T-helper 17 cell (primary cell): ENCODE results near the gene KIR2DL1. TPM values are rescaled to one million over a fixed set of nuclear protein-coding genes. Genes with fewer than 3 reads are reported as not detected.
"Not testable (repeated sequence)": the region's sequence is repeated elsewhere in the genome, so short reads cannot be mapped to it uniquely, and the experiment has no call there.

ENCODE experiments used
- ATAC-seq: fragments of 150-1000 bp; cut with Tn5 transposase; 2 replicates; pipeline ENCODE4 v1.10.0; 2021; ENCODE audit warnings: mild to moderate bottlenecking, moderate library complexity
- DNase-seq, 3 donors: peaks; one replicate each; pipeline versions ENCODE4 v3.0.0 to v3.0.0-alpha.2; 2020 to 2021
- H3K9me3 ChIP-seq: one replicate; pipeline ENCODE4 v1.7.0; 2013; ENCODE audit warnings: low read length, mild to moderate bottlenecking; ENCODE audit not compliant: control insufficient read depth, poor library complexity, severe bottlenecking
- H3K27ac Mint-ChIP-seq: one replicate; pipeline ENCODE4 v1.8.0; 2022; ENCODE audit warnings: mild to moderate bottlenecking, moderate library complexity, mixed read lengths
- H3K27me3 Mint-ChIP-seq: one replicate; pipeline ENCODE4 v1.8.0; 2022; ENCODE audit warnings: mixed read lengths
- H3K36me3 Mint-ChIP-seq: one replicate; pipeline ENCODE4 v1.8.0; 2022; ENCODE audit warnings: low read depth, mixed read lengths
- H3K4me1 Mint-ChIP-seq: one replicate; pipeline ENCODE4 v1.8.0; 2022; ENCODE audit warnings: mild to moderate bottlenecking, mixed read lengths
- H3K4me3 Mint-ChIP-seq: one replicate; pipeline ENCODE4 v1.8.0; 2022; ENCODE audit warnings: mild to moderate bottlenecking, moderate library complexity, mixed read lengths
- total RNA-seq, 4 donors: library from RNA in 2 of 4; stranded (reverse) in 2 of 4; gene quantifications; one replicate each; pipeline ENCODE4 v1.2.3 and lab custom pipeline; 2022 to 2026

Gene KIR2DL1
- total RNA-seq, 2 donors from 2014 or later, result not detected

DNA sequence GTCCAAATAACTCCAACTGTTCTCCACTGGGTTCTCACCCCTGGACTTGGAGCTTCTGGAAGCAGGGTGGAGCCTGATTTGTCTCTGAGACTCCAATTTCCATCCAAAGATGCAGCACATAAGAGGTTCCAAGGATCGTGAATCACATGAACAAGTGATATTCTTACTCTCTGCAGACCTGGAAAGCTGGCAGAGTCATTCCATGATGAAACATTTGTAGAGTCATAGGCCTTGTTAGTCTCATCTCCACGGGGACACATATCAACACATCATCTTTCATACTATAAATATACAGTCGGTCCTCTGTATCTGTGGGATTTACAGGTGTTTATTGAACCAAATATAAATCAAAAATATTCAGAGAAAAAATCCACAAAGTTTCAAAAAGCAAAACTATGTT is 45.0 kb downstream of the KIR2DL1 start:
- H3K9me3 ChIP-seq, H3K27ac Mint-ChIP-seq, ATAC-seq, H3K36me3 Mint-ChIP-seq, H3K4me1 Mint-ChIP-seq, DNase-seq, H3K4me3 Mint-ChIP-seq: not testable (repeated sequence)
- peaks cover 28% of the 10 kb centered on the region for H3K27me3 Mint-ChIP-seq

- not testable (repeated sequence) for H3K4me1 Mint-ChIP-seq, H3K4me3 Mint-ChIP-seq, H3K9me3 ChIP-seq, H3K36me3 Mint-ChIP-seq, H3K27ac Mint-ChIP-seq, DNase-seq, ATAC-seq
- H3K27me3 Mint-ChIP-seq, result peaks cover 20% of the 10 kb centered on the region
These were observed 46.7 kb downstream of the KIR2DL1 start, which contains the start of gene KIR3DL1 for GRCh38 chr19:54816251-54816650. Gene KIR3DL1 (plus strand): TSS chr19:54816468.

- peaks cover 20% of the 10 kb centered on the region for H3K27me3 Mint-ChIP-seq
- H3K27ac Mint-ChIP-seq, result no peak overlapping the region
- H3K4me1 Mint-ChIP-seq, result no peaks in the 10 kb centered on the region
- no peaks in the 10 kb centered on the region for H3K9me3 ChIP-seq
- H3K4me3 Mint-ChIP-seq, result no peak overlapping the region
- no peak for ATAC-seq
- H3K36me3 Mint-ChIP-seq, result peaks cover 2% of the 10 kb centered on the region
- no peak for DNase-seq
These were observed 48.3 kb downstream of the KIR2DL1 start for GRCh38 chr19:54817670-54818536.

GRCh38 chr19:54824416-54824815 is 54.8 kb downstream of the KIR2DL1 start:
- DNase-seq, ATAC-seq, H3K27ac Mint-ChIP-seq, H3K4me3 Mint-ChIP-seq, H3K36me3 Mint-ChIP-seq, H3K4me1 Mint-ChIP-seq, H3K9me3 ChIP-seq: not testable (repeated sequence)
- peaks cover 16% of the 10 kb centered on the region for H3K27me3 Mint-ChIP-seq

- not testable (repeated sequence) for H3K9me3 ChIP-seq, DNase-seq, H3K36me3 Mint-ChIP-seq, H3K4me3 Mint-ChIP-seq, ATAC-seq, H3K27ac Mint-ChIP-seq, H3K4me1 Mint-ChIP-seq
- peaks cover 22% of the 10 kb centered on the region for H3K27me3 Mint-ChIP-seq
These were observed 55.7 kb downstream of the KIR2DL1 start for GRCh38 chr19:54825326-54825725.

- peaks cover 31% of the 10 kb centered on the region for H3K27me3 Mint-ChIP-seq
- not testable (repeated sequence) for DNase-seq, H3K9me3 ChIP-seq, H3K36me3 Mint-ChIP-seq, H3K4me3 Mint-ChIP-seq, ATAC-seq, H3K27ac Mint-ChIP-seq, H3K4me1 Mint-ChIP-seq
These were observed 58.5 kb downstream of the KIR2DL1 start for GRCh38 chr19:54828064-54828463.

- not testable (repeated sequence) for H3K27ac Mint-ChIP-seq, H3K9me3 ChIP-seq, ATAC-seq
These were observed 62.9 kb downstream of the KIR2DL1 start, which contains the start of gene KIR2DS4 for GRCh38 chr19:54832496-54832895. Gene KIR2DS4 (plus strand): TSS chr19:54832676.

More at GRCh38 chr19:54832496-54832895, 62.9 kb downstream of the KIR2DL1 start, which contains the start of gene KIR2DS4:
- not testable (repeated sequence) for H3K36me3 Mint-ChIP-seq, DNase-seq, H3K4me3 Mint-ChIP-seq, H3K4me1 Mint-ChIP-seq
- peaks cover 27% of the 10 kb centered on the region for H3K27me3 Mint-ChIP-seq

Other genes with a start within 250 kb of the KIR2DL1 start
- 1 to 10 TPM in 1 of 2 donors, under 1 TPM in 1; 0.68 to 3.3 TPM for gene LILRA2, start 196.0 kb upstream of the KIR2DL1 start, total RNA-seq
- 1 to 10 TPM in 1 of 2 donors, under 1 TPM in 1; 0.65 to 2.1 TPM for gene LILRA1, start 176.2 kb upstream of the KIR2DL1 start, total RNA-seq
- 1 to 10 TPM in 1 of 2 donors, under 1 TPM in 1; 0.42 to 4.3 TPM for gene LILRB1, start 139.3 kb upstream of the KIR2DL1 start, total RNA-seq
- gene LILRB4, start 106.8 kb upstream of the KIR2DL1 start, total RNA-seq, result 1 to 10 TPM in 1 of 2 donors, under 1 TPM in 1; 0.47 to 1.9 TPM
- gene KIR3DL3, start 45.4 kb upstream of the KIR2DL1 start, total RNA-seq, result not detected
- gene KIR2DL3, start 31.3 kb upstream of the KIR2DL1 start, total RNA-seq, result not detected
- gene KIR2DL4, start 33.8 kb downstream of the KIR2DL1 start, total RNA-seq, result not detected
- not detected for gene KIR3DL1, start 46.7 kb downstream of the KIR2DL1 start, total RNA-seq
- gene KIR2DS4, start 62.9 kb downstream of the KIR2DL1 start, total RNA-seq, result not detected
- 1 to 10 TPM in 1 of 2 donors, under 1 TPM in 1; 0.92 to 1.3 TPM for gene KIR3DL2, start 80.7 kb downstream of the KIR2DL1 start, total RNA-seq
- 1 to 10 TPM in 1 of 2 donors, under 1 TPM in 1; 0.70 to 8.6 TPM for gene FCAR, start 104.4 kb downstream of the KIR2DL1 start, total RNA-seq
- not detected for gene NCR1, start 136.4 kb downstream of the KIR2DL1 start, total RNA-seq
- not detected for gene NLRP7, start 177.7 kb downstream of the KIR2DL1 start, total RNA-seq
- 1 to 10 TPM; 3.0 to 4.6 TPM for gene NLRP2, start 196.6 kb downstream of the KIR2DL1 start, total RNA-seq